GM13976 (cell line): ENCODE measurements around the gene TRIM44.

Experiments
- DNase-seq: peaks from one replicate; pipeline ENCODE4 v3.0.0; 2012; ENCODE audit warnings: low spot score
- CTCF ChIP-seq: IDR thresholded peaks from 2 replicates; pipeline ENCODE4 v1.5.1; 2012; ENCODE audit warnings: borderline replicate concordance, mild to moderate bottlenecking; ENCODE audit not compliant: insufficient read depth; ENCODE audit errors: extremely low read depth, missing control alignments, control extremely low read depth
- in situ Hi-C: fragments of 300-500 bp; cut with MboI; formaldehyde crosslinking; loops from one replicate; pipeline ENCODE4 v1.12.0; 2022; ENCODE audit warnings: low sequenced_read_pairs, mixed read lengths, inconsistent platforms; ENCODE audit not compliant: unreplicated experiment

TRIM44 gene

DNA sequence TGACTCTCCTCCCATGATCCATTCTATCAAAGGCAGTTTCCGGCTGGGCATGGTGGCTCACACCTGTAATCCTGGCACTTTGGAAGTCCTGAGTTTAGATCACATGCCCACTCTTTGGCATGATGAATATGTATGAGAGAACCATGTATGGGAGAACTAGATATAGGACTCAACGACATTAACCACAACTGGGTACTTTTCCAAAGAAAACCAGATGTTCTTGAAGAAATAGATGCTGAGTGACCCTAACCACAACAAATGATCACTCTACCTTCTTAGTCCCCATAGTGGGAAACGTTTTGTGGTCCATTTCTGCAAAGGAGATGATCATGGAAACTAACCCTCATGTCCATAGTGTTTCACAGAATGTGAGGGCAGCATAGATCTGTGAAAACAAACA, 30.7 kb upstream of the TRIM44 start:
- no peak for DNase-seq
- in situ Hi-C loops = no loop called here
- no peak for TF ChIP-seq CTCF

DNA sequence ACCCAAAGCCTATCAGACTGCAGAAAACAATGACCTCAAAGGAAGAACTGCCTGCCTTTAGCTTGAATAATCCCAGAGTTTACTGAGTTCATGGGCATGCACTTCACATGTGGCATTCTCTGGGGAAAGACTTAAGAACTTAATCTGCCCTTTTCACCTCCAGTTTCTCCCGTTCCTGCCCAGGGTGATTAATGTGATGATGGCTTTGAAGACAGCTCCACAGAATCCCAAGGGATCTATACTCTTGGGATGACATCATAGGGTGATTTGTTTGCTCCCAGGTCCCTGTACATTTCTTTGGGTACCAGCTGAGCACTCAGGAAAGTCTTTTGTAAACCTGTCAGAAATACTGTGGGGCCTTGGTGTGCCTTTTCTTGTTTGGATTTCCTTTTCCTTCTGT, 30.3 kb upstream of the TRIM44 start:
- in situ Hi-C loops = no loop called here
- no peak for TF ChIP-seq CTCF
- DNase-seq = no peak

- DNase-seq = no peak
- TF ChIP-seq CTCF = no peak
These were observed 28.6 kb upstream of the TRIM44 start for GRCh38 chr11:35633827-35634423.

DNA sequence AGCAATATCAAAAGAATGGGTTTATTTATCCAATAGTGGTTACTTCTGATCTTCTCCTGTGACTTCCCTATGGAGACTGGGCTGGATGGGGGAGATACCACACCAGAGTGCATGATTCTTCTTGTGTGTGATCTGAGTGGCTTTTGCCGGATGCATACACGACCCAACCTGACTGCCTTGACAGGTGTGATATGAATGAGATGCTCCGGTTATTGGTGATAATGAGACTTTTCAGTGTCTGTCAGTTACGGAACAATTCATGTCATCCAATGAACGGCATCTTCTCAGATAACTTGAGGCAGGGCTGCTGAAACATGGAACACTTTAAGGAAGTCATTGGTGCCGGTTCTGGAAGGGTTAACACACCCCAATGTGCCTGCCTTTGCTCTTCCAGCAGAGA, 26.6 kb upstream of the TRIM44 start:
- no peak for TF ChIP-seq CTCF
- in situ Hi-C loops = no loop called here
- no peak for DNase-seq

More at GRCh38 chr11:35633827-35634423, 28.6 kb upstream of the TRIM44 start:
- in situ Hi-C loops = no loop called here

DNA sequence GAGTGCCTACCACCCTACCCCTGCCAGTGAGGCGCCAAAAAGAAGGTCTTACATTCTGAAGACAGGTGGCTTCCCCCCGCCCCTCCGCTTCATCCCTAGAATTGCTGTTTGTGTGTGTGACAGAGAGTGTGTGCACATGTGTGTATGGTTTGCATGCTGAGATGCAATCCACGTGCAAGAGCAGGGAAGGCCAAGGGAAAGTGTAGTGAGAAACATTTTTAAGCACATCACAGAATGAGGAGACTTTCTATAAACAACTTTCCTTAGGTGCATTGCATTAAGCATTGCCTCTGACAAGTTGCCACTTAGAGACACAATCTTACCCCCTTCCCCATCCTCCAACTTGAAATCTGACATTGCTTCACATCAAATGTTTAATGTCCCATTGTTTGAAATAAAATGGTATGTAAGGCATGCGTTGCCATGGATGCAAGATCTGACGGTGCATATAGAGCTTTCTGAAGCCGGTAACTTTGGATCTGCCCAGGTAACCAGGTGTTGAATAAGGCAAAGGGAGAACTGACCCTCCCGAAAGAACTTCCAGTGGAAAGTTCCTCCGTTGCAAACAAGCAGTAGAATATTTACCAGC, 22.9 kb upstream of the TRIM44 start:
- no peak for TF ChIP-seq CTCF
- DNase-seq = no peak
- in situ Hi-C loops = no loop called here

DNA sequence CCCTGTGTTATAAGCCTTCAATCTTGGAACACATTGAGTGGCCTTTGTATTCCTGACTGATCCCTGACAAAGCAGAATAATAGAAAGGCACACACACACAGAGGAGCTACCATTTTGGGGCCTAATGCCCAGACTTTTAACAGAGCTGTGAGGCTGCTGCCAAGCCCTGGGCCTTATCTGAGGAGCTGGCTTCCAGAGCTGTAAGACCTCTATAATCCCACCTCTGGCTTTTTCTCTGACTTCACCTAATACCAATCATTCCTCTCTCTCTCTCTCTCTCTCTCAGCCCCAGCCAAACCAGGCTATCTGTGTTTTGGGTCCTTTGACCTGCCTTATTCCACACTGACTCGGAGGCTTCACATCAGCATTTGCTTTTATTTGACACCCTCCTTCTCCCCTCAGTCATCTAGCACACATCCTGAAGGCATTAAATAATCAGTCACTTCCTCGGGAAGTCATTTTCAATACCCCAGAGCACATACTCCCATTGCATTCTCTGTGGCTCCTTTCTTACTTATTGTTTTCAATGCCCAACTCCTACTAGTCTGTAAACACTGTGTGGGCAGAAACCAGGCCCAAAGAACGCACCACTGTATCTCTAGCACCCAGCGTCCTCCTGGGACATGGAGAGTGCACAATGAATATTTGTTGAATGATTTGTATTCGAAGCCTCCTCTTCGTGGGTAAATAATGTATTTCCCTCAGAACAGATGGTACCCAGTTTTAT, 21.2 kb upstream of the TRIM44 start:
- TF ChIP-seq CTCF = no peak
- in situ Hi-C loops = no loop called here
- no peak for DNase-seq
